Stimulated activated memory B cell treated with anti-CD40 and anti-IgM and Interleukin-4, amounts not matched to agents 10 μg/mL and 1 μg/mL and 100 μg/mL, for 72 hours (primary cell): Measurements from ENCODE around the gene CHD9.

Experiments used
- ATAC-seq: fragments of 150-1000 bp; cut with Tn5 transposase; 2 replicates; pipeline ENCODE4 v1.10.0; 2021
- H3K27ac Mint-ChIP-seq: one replicate; pipeline ENCODE4 v1.8.0; 2022; ENCODE audit warnings: mild to moderate bottlenecking, mixed read lengths
- H3K27me3 Mint-ChIP-seq: one replicate; pipeline ENCODE4 v1.8.0; 2022; ENCODE audit warnings: mixed read lengths
- H3K36me3 Mint-ChIP-seq: one replicate; pipeline ENCODE4 v1.8.0; 2022; ENCODE audit warnings: mixed read lengths
- H3K4me1 Mint-ChIP-seq: one replicate; pipeline ENCODE4 v1.8.0; 2022; ENCODE audit warnings: mixed read lengths
- H3K4me3 Mint-ChIP-seq: one replicate; pipeline ENCODE4 v1.8.0; 2022; ENCODE audit warnings: mild to moderate bottlenecking, moderate library complexity, mixed read lengths
- H3K9me3 Mint-ChIP-seq: one replicate; pipeline ENCODE4 v1.8.0; 2022; ENCODE audit warnings: mixed read lengths

The CHD9 gene

GRCh38 chr16:53207810-53208752, 153.3 kb downstream of the CHD9 start:
- Mint-ChIP-seq H3K27me3 (no peaks in the 10 kb centered on the region), H3K9me3 (no peaks in the 10 kb centered on the region), H3K4me3 (peak overlapping the region; percentile 77), H3K36me3 (peaks cover 31% of the 10 kb centered on the region), H3K4me1 (peaks cover 36% of the 10 kb centered on the region), H3K27ac (peak overlapping the region; percentile 91)
- peak; percentile 93 for ATAC-seq

GRCh38 chr16:53209429-53209828, 154.6 kb downstream of the CHD9 start:
- ATAC-seq: no peak
- Mint-ChIP-seq H3K4me1 (peaks cover 37% of the 10 kb centered on the region), H3K4me3 (peak overlapping the region; percentile 62), H3K9me3 (no peaks in the 10 kb centered on the region), H3K27me3 (no peaks in the 10 kb centered on the region), H3K27ac (peak overlapping the region; percentile 31), H3K36me3 (peaks cover 28% of the 10 kb centered on the region)

GRCh38 chr16:53209877-53210276, 155.1 kb downstream of the CHD9 start:
- peaks cover 26% of the 10 kb centered on the region for H3K36me3 Mint-ChIP-seq
- H3K9me3 Mint-ChIP-seq: no peaks in the 10 kb centered on the region
- ATAC-seq: no peak
- no peaks in the 10 kb centered on the region for H3K27me3 Mint-ChIP-seq
- peaks cover 35% of the 10 kb centered on the region for H3K4me1 Mint-ChIP-seq
- peak overlapping the region; percentile 62 for H3K4me3 Mint-ChIP-seq
- peak overlapping the region; percentile 31 for H3K27ac Mint-ChIP-seq

- Mint-ChIP-seq H3K27me3 (no peaks in the 10 kb centered on the region), H3K4me1 (peaks cover 42% of the 10 kb centered on the region), H3K27ac (no peak overlapping the region), H3K4me3 (no peak overlapping the region), H3K36me3 (peaks cover 30% of the 10 kb centered on the region), H3K9me3 (no peaks in the 10 kb centered on the region)
- no peak for ATAC-seq
Observed at GRCh38 chr16:53211253-53211652, 156.5 kb downstream of the CHD9 start.

- Mint-ChIP-seq H3K36me3 (peaks cover 36% of the 10 kb centered on the region), H3K27me3 (no peaks in the 10 kb centered on the region), H3K4me3 (no peak overlapping the region), H3K9me3 (no peaks in the 10 kb centered on the region), H3K4me1 (peaks cover 43% of the 10 kb centered on the region), H3K27ac (peak overlapping the region; percentile 5)
- no peak for ATAC-seq
Observed at GRCh38 chr16:53212893-53213223, 158.1 kb downstream of the CHD9 start.

- H3K4me3 Mint-ChIP-seq: no peak overlapping the region
- no peak for ATAC-seq
- no peaks in the 10 kb centered on the region for H3K27me3 Mint-ChIP-seq
- H3K36me3 Mint-ChIP-seq: peaks cover 36% of the 10 kb centered on the region
- H3K4me1 Mint-ChIP-seq: peaks cover 36% of the 10 kb centered on the region
- peak overlapping the region; percentile 5 for H3K27ac Mint-ChIP-seq
- no peaks in the 10 kb centered on the region for H3K9me3 Mint-ChIP-seq
Observed at GRCh38 chr16:53213542-53213941, 158.8 kb downstream of the CHD9 start.

- peaks cover 29% of the 10 kb centered on the region for H3K4me1 Mint-ChIP-seq
- H3K27ac Mint-ChIP-seq: no peak overlapping the region
- H3K9me3 Mint-ChIP-seq: no peaks in the 10 kb centered on the region
- no peak overlapping the region for H3K4me3 Mint-ChIP-seq
- peaks cover 22% of the 10 kb centered on the region for H3K36me3 Mint-ChIP-seq
- H3K27me3 Mint-ChIP-seq: no peaks in the 10 kb centered on the region
- ATAC-seq: no peak
Observed at GRCh38 chr16:53216798-53217197, 162.0 kb downstream of the CHD9 start.

GRCh38 chr16:53219371-53219770, 164.6 kb downstream of the CHD9 start:
- Mint-ChIP-seq H3K27ac (no peak overlapping the region), H3K4me3 (no peak overlapping the region), H3K27me3 (no peaks in the 10 kb centered on the region), H3K9me3 (no peaks in the 10 kb centered on the region), H3K4me1 (peaks cover 17% of the 10 kb centered on the region), H3K36me3 (peaks cover 11% of the 10 kb centered on the region)
- no peak for ATAC-seq

GRCh38 chr16:53219795-53220454, 165.1 kb downstream of the CHD9 start:
- no peak overlapping the region for H3K27ac Mint-ChIP-seq
- H3K9me3 Mint-ChIP-seq: no peaks in the 10 kb centered on the region
- ATAC-seq: peak; percentile 50
- peaks cover 9% of the 10 kb centered on the region for H3K36me3 Mint-ChIP-seq
- H3K27me3 Mint-ChIP-seq: no peaks in the 10 kb centered on the region
- peaks cover 15% of the 10 kb centered on the region for H3K4me1 Mint-ChIP-seq
- H3K4me3 Mint-ChIP-seq: no peak overlapping the region

GRCh38 chr16:53220585-53220984, 165.8 kb downstream of the CHD9 start:
- Mint-ChIP-seq H3K9me3 (no peaks in the 10 kb centered on the region), H3K4me3 (no peak overlapping the region), H3K4me1 (peaks cover 9% of the 10 kb centered on the region), H3K27ac (no peak overlapping the region), H3K27me3 (no peaks in the 10 kb centered on the region), H3K36me3 (peaks cover 6% of the 10 kb centered on the region)
- ATAC-seq: no peak

- H3K4me3 Mint-ChIP-seq: no peak overlapping the region
- peaks cover 15% of the 10 kb centered on the region for H3K36me3 Mint-ChIP-seq
- no peaks in the 10 kb centered on the region for H3K9me3 Mint-ChIP-seq
- no peaks in the 10 kb centered on the region for H3K27me3 Mint-ChIP-seq
- H3K4me1 Mint-ChIP-seq: no peaks in the 10 kb centered on the region
- no peak overlapping the region for H3K27ac Mint-ChIP-seq
- no peak for ATAC-seq
Observed at GRCh38 chr16:53224951-53225533, 170.3 kb downstream of the CHD9 start.

- Mint-ChIP-seq H3K27ac (no peak overlapping the region), H3K9me3 (no peaks in the 10 kb centered on the region), H3K36me3 (peaks cover 64% of the 10 kb centered on the region), H3K4me3 (no peak overlapping the region), H3K27me3 (no peaks in the 10 kb centered on the region), H3K4me1 (peaks cover 5% of the 10 kb centered on the region)
- ATAC-seq: no peak
Observed at GRCh38 chr16:53232826-53233529, 178.2 kb downstream of the CHD9 start.

- no peak for ATAC-seq
- no peak overlapping the region for H3K4me3 Mint-ChIP-seq
- H3K4me1 Mint-ChIP-seq: peaks cover 5% of the 10 kb centered on the region
- H3K9me3 Mint-ChIP-seq: no peaks in the 10 kb centered on the region
- peak overlapping the region; percentile 26 for H3K27ac Mint-ChIP-seq
- peaks cover 58% of the 10 kb centered on the region for H3K36me3 Mint-ChIP-seq
- H3K27me3 Mint-ChIP-seq: no peaks in the 10 kb centered on the region
Observed at GRCh38 chr16:53234836-53235235, 180.0 kb downstream of the CHD9 start.

- Mint-ChIP-seq H3K36me3 (peaks cover 49% of the 10 kb centered on the region), H3K9me3 (no peaks in the 10 kb centered on the region), H3K4me1 (peaks cover 5% of the 10 kb centered on the region), H3K27me3 (no peaks in the 10 kb centered on the region), H3K4me3 (no peak overlapping the region), H3K27ac (no peak overlapping the region)
- no peak for ATAC-seq
Observed at GRCh38 chr16:53235851-53236250, 181.1 kb downstream of the CHD9 start.

- H3K4me1 Mint-ChIP-seq: no peaks in the 10 kb centered on the region
- no peaks in the 10 kb centered on the region for H3K9me3 Mint-ChIP-seq
- no peak overlapping the region for H3K27ac Mint-ChIP-seq
- no peak overlapping the region for H3K4me3 Mint-ChIP-seq
- H3K36me3 Mint-ChIP-seq: peaks cover 55% of the 10 kb centered on the region
- no peak for ATAC-seq
- no peaks in the 10 kb centered on the region for H3K27me3 Mint-ChIP-seq
Observed at GRCh38 chr16:53249331-53249730, 194.5 kb downstream of the CHD9 start.
